Activated CD4-positive, alpha-beta T cell treated with anti-CD3 and anti-CD28 coated beads, Interleukin-2, Interleukin-6, amounts not matched to agents 100 ng/mL and 50 ng/mL, durations not matched to agents 16 hours and 8 hours (primary cell): ENCODE data around the gene CDY1.
"Not testable (repeated sequence)": the region's sequence is repeated elsewhere in the genome, so short reads cannot be mapped to it uniquely, and the experiment has no call there.

Experiments
- DNase-seq: peaks from one replicate; pipeline ENCODE4 v3.0.0-alpha.2; 2020

Gene CDY1

GRCh38 chrY:25621817-25622216, at the start of gene CDY1:
Gene CDY1 (plus strand): TSS chrY:25622117. CDS start chrY:25622443, 326 bp downstream.
- DNase-seq = not testable (repeated sequence)

- not testable (repeated sequence) for DNase-seq
Measured at GRCh38 chrY:25593336-25593735, 28.6 kb upstream of the CDY1 start.

GRCh38 chrY:25620209-25620608, 1.7 kb upstream of the CDY1 start:
- DNase-seq = not testable (repeated sequence)

GRCh38 chrY:25626524-25626923, 4.6 kb downstream of the CDY1 start:
- not testable (repeated sequence) for DNase-seq

- not testable (repeated sequence) for DNase-seq
Measured at GRCh38 chrY:25630383-25631112, 8.6 kb downstream of the CDY1 start.

GRCh38 chrY:25639852-25640251, 17.9 kb downstream of the CDY1 start:
- DNase-seq = not testable (repeated sequence)

GRCh38 chrY:25643024-25643915, 21.4 kb downstream of the CDY1 start:
- DNase-seq = not testable (repeated sequence)
